NT2/D1 (cell line): ENCODE measurements around the gene C11orf97.
"Not testable (repeated sequence)": the region's sequence is repeated elsewhere in the genome, so short reads cannot be mapped to it uniquely, and the experiment has no call there.

Source experiments
- SUZ12 ChIP-seq: IDR thresholded peaks from 2 replicates; pipeline ENCODE4 v1.6.1; 2011; ENCODE audit not compliant: insufficient read length, insufficient read depth; ENCODE audit errors: extremely low read depth
- YY1 ChIP-seq: IDR thresholded peaks from 2 replicates; pipeline ENCODE4 v1.6.1; 2011; ENCODE audit not compliant: insufficient read length, insufficient read depth
- ZNF274 ChIP-seq: IDR thresholded peaks from 2 replicates; pipeline ENCODE4 v1.6.1; 2011; ENCODE audit warnings: mild to moderate bottlenecking, low read depth, low read length

- TF ChIP-seq ZNF274, YY1, SUZ12: not testable (repeated sequence)
Measured at GRCh38 chr11:94572975-94573374, 60.7 kb downstream of the C11orf97 start.
